Osteocyte (in vitro differentiated cells): ENCODE results near the gene RAB4A. TPM values are rescaled to one million over a fixed set of nuclear protein-coding genes. Genes with fewer than 3 reads are reported as not detected.

Experiments
- DNase-seq: peaks from one replicate; pipeline ENCODE4 v3.0.0; 2021; ENCODE audit warnings: mixed read lengths; ENCODE audit not compliant: unreplicated experiment; ENCODE audit errors: extremely low spot score
- H3K27ac Mint-ChIP-seq: one replicate; pipeline ENCODE4 v1.8.0; 2021; ENCODE audit warnings: mild to moderate bottlenecking, mixed read lengths; ENCODE audit not compliant: unreplicated experiment
- H3K27me3 Mint-ChIP-seq: one replicate; pipeline ENCODE4 v1.8.0; 2021; ENCODE audit warnings: mixed read lengths; ENCODE audit not compliant: unreplicated experiment
- H3K36me3 Mint-ChIP-seq: one replicate; pipeline ENCODE4 v1.8.0; 2021; ENCODE audit warnings: mixed read lengths; ENCODE audit not compliant: unreplicated experiment
- H3K4me1 Mint-ChIP-seq: one replicate; pipeline ENCODE4 v1.8.0; 2021; ENCODE audit warnings: mixed read lengths; ENCODE audit not compliant: unreplicated experiment
- H3K4me3 Mint-ChIP-seq: one replicate; pipeline ENCODE4 v1.8.0; 2021; ENCODE audit warnings: mild to moderate bottlenecking, moderate library complexity, mixed read lengths; ENCODE audit not compliant: unreplicated experiment
- H3K9me3 Mint-ChIP-seq: one replicate; pipeline ENCODE4 v1.8.0; 2021; ENCODE audit warnings: mixed read lengths; ENCODE audit not compliant: unreplicated experiment
- total RNA-seq: library from RNA; stranded (reverse); gene quantifications from 2 replicates; pipeline ENCODE4 v1.2.1, GENCODE V29; 2021
- TF ChIP-seq, protein P1 (sequence below): fragments of 200-600 bp; sonication (generic); IDR thresholded peaks from 2 replicates; pipeline ENCODE4 v1.5.0; 2021; ENCODE audit warnings: antibody characterized with exemption, mild to moderate bottlenecking, moderate library complexity

Gene RAB4A
- total RNA-seq, 1 donor from 2014 or later: 53.1 TPM

DNA sequence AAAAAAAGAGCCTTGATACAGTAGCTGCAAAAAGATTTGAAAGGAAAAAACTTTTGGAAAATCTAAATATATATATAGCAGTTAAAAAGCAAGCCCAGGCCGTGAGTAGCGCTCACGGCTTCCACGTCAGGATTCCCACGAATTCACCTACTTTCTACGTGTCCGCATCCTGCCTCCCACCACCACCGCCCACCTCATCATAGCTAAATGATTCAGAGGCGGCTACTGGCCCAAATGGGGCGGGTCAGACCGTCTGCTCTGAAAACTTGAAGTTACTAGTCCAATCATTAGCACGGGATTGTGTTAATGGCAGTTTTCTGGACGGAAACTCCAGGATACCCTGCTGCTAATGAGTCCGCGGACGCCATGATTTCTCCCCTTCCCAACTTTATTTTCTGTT is 73.2 kb downstream of the RAB4A start:
- Mint-ChIP-seq H3K36me3 (no peaks in the 10 kb centered on the region), H3K27ac (no peak overlapping the region), H3K4me1 (peaks cover 14% of the 10 kb centered on the region), H3K27me3 (peaks cover 17% of the 10 kb centered on the region), H3K9me3 (no peaks in the 10 kb centered on the region), H3K4me3 (peak overlapping the region; percentile 75)
- no peak for DNase-seq
- TF ChIP-seq, protein P1, sequence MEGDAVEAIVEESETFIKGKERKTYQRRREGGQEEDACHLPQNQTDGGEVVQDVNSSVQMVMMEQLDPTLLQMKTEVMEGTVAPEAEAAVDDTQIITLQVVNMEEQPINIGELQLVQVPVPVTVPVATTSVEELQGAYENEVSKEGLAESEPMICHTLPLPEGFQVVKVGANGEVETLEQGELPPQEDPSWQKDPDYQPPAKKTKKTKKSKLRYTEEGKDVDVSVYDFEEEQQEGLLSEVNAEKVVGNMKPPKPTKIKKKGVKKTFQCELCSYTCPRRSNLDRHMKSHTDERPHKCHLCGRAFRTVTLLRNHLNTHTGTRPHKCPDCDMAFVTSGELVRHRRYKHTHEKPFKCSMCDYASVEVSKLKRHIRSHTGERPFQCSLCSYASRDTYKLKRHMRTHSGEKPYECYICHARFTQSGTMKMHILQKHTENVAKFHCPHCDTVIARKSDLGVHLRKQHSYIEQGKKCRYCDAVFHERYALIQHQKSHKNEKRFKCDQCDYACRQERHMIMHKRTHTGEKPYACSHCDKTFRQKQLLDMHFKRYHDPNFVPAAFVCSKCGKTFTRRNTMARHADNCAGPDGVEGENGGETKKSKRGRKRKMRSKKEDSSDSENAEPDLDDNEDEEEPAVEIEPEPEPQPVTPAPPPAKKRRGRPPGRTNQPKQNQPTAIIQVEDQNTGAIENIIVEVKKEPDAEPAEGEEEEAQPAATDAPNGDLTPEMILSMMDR: no peak

DNA sequence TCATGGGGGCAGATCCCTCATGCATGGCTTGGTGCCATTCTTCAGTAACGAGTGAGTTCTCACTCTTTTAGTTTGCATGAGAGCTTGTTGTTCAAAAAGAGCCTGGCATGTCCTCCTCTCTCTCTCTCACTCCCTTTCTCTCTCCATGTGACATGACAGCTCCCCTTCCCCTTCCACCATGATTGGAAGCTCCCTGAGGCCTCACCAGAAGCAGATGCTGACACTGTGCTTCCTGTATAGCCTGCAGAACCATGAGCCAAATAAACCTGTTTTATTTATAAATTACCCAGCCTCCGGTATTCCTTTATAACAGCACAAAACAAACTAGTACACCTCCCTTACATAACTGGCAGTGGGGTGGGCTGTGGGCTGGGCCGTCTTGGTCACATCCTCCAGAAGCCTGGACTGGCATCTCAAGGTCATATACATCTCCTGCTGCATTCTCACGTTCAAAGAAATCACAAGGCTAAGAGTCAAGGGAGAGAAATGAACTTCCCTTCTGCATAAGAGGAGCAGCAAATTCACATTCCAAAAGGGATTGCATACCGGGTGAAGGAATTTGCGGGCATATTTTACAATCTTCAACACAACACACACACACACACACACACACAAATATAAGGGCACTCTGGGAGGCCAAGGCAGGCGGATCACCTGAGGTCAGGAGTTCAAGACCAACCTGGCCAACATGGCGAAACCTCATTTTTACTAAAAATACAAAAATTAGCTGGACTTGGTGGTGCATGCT is 74.2 kb downstream of the RAB4A start:
- Mint-ChIP-seq H3K9me3 (no peaks in the 10 kb centered on the region), H3K36me3 (no peaks in the 10 kb centered on the region), H3K27me3 (peaks cover 26% of the 10 kb centered on the region), H3K27ac (no peak overlapping the region), H3K4me1 (peaks cover 14% of the 10 kb centered on the region), H3K4me3 (no peak overlapping the region)
- no peak for DNase-seq
- TF ChIP-seq, protein P1: no peak

DNA sequence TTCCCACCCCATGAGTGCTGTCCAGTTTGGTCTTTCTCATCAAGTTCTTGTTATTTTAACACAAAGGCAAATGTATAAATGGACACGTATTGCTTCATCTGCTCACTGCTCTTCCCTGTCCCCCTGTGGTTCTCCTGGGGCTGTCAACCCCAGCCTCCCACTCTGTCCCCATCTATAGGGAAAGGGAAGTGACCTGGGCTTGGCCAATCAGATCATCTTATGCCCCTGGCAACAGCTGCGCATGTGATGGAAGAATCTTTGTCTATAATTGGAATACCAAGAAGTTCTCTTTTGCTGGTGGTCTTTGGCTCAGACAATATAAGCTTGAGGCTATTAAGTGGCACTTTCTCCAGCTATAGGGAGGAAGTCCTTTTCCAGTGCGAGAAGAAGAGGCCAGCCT is 76.6 kb downstream of the RAB4A start:
- Mint-ChIP-seq H3K4me3 (no peak overlapping the region), H3K36me3 (no peaks in the 10 kb centered on the region), H3K4me1 (peaks cover 5% of the 10 kb centered on the region), H3K27me3 (peaks cover 32% of the 10 kb centered on the region), H3K9me3 (no peaks in the 10 kb centered on the region), H3K27ac (no peak overlapping the region)
- DNase-seq: no peak
- TF ChIP-seq, protein P1: no peak

DNA sequence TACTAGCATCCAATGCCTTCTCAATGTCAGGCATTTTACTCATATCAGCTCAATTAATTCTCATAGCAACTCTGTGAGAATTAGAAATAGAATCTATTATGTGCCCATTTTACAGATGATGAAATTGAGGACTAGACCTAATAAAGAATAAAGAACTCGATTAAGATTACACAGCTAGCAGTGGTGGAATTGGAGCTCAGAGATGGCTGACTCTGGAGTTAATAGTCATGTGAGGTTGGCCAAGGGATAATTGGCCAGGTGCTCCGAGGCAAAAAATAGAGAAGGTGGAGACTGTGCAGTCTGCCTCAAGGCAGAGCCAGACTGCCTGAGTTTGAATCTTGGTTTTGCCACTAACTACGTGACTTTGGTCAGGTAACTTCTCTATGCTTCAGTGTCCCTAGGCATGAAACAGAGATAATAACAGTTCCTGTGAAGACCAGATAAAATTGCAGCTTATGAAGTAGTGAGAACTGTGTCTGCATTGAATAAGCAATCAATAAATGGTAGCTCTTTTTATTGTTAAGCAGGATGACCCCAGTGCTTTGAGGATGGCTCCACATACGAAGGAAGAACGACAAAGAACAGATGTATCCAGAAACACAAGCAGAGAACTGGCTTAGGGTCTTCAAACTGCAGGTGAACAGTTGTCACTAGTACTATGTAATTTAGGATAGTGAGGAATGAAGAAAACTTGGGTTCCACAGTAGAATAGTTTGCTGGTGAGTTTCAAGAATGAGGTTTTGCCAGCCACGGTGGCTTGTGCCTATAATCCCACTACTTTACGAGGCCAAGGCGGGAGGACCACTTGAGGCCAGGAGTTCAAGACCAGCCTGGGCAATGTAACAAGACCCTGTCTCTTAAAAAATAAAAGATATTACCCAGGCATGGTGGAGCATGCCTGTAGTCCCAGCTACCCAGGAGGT is 78.8 kb downstream of the RAB4A start:
- H3K27me3 Mint-ChIP-seq: peaks cover 43% of the 10 kb centered on the region
- TF ChIP-seq, protein P1: no peak
- H3K4me1 Mint-ChIP-seq: no peaks in the 10 kb centered on the region
- peak; percentile 34 for DNase-seq
- H3K9me3 Mint-ChIP-seq: peaks cover 2% of the 10 kb centered on the region
- H3K36me3 Mint-ChIP-seq: peaks cover 2% of the 10 kb centered on the region
- H3K4me3 Mint-ChIP-seq: no peak overlapping the region
- H3K27ac Mint-ChIP-seq: no peak overlapping the region

DNA sequence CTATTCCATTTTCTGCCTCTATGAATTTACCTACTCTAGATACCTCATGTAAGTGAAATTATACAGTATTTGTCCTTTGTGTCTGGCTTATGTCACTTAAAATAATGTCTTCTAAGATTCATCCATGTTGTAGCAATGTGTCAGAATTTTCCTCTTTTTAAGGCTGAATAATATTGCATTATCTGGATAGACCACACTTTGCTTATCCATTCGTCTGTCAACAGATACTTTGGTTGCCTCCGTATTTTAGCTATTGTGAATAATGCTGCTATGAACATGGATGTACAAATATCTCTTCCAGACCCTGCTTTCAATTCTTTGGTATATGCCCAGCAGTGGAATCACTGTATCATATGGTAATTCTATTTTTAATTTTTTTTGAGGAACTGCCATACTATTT is 82.1 kb downstream of the RAB4A start:
- no peaks in the 10 kb centered on the region for H3K4me1 Mint-ChIP-seq
- peaks cover 60% of the 10 kb centered on the region for H3K27me3 Mint-ChIP-seq
- peaks cover 2% of the 10 kb centered on the region for H3K36me3 Mint-ChIP-seq
- TF ChIP-seq, protein P1: no peak
- DNase-seq: no peak
- no peak overlapping the region for H3K27ac Mint-ChIP-seq
- no peak overlapping the region for H3K4me3 Mint-ChIP-seq
- H3K9me3 Mint-ChIP-seq: peaks cover 23% of the 10 kb centered on the region
